A549 (cell line): Measurements from ENCODE around the gene CLIP2. TPM values are rescaled to one million over a fixed set of nuclear protein-coding genes. Genes with fewer than 3 reads are reported as not detected.
A peak's percentile ranks its signal among the peaks of the same experiment; 100 is the strongest.

Experiments
- ATAC-seq, 2 experiments: fragments of 200-7000 bp in 1 of 2; fragments of >200 bp in 1 of 2; cut with Nextera tagmentation in 1 of 2; cut with Tn5 transposase in 1 of 2; 3 replicates each; pipeline versions ENCODE4 v1.8.0 to v1.9.1; 2018 to 2020; ENCODE audit warnings: mild to moderate bottlenecking in 1 of 2, moderate library complexity in 1 of 2
- CTCF ChIA-PET: fragments of 300-600 bp; sonication (Branson Sonifier 250); formaldehyde crosslinking; extraction: SDS; loops from one replicate; lab custom pipeline; 2021; ENCODE audit warnings: antibody characterized with exemption, inconsistent platforms; lab: Yijun Ruan, JAX
- POLR2A ChIA-PET: fragments of 350-600 bp; formaldehyde crosslinking; extraction: SDS; loops from one replicate; lab custom pipeline; 2021; ENCODE audit warnings: antibody characterized with exemption, inconsistent platforms; lab: Yijun Ruan, JAX
- DNase-seq, 2 experiments: peaks; one replicate each; pipeline versions ENCODE4 v3.0.0 to v3.0.0-alpha.2; 2011 to 2016; ENCODE audit warnings: low read depth in 1 of 2, low spot score in 1 of 2
- FAIRE-seq: peaks from 2 replicates; lab custom pipeline; 2011; peaks lifted over from hg19 to GRCh38; lab: Jason Lieb, UNC
- H3K27ac ChIP-seq, 2 experiments: fragments of >200 bp; sonication (Bioruptor Twin); formaldehyde crosslinking; 3 replicates each; pipeline ENCODE4 v1.5.1; 2016 to 2017
- H3K4me1 ChIP-seq: fragments of >200 bp; sonication (Bioruptor Twin); formaldehyde crosslinking; 3 replicates; pipeline ENCODE4 v1.6.1; 2016
- H3K4me2 ChIP-seq: fragments of >200 bp; sonication (Bioruptor Twin); formaldehyde crosslinking; 3 replicates; pipeline ENCODE4 v1.6.1; 2016
- H3K4me3 ChIP-seq: fragments of >200 bp; sonication (Bioruptor Twin); formaldehyde crosslinking; 3 replicates; pipeline ENCODE4 v1.5.1; 2016
- H3K9me3 ChIP-seq: fragments of >200 bp; sonication (Bioruptor Twin); formaldehyde crosslinking; 3 replicates; pipeline ENCODE4 v1.6.1; 2016
- BHLHE40 ChIP-seq: IDR thresholded peaks from 2 replicates; pipeline ENCODE4 v1.6.1; 2012; ENCODE audit warnings: low read depth, low read length, inconsistent platforms
- CBX2 ChIP-seq: fragments of 200-600 bp; sonication (generic); IDR thresholded peaks from 2 replicates; pipeline ENCODE4 v1.6.1; 2016; ENCODE audit warnings: low read depth, mild to moderate bottlenecking, borderline replicate concordance
- CEBPB ChIP-seq, 2 experiments: fragments of >200 bp in 1 of 2; sonication (Bioruptor Twin) in 1 of 2; formaldehyde crosslinking in 1 of 2; IDR thresholded peaks; 2 replicates each; pipeline ENCODE4 v1.6.1; 2012 to 2016
- CHD2 ChIP-seq: fragments of 150-350 bp; IDR thresholded peaks from 2 replicates; pipeline ENCODE4 v1.6.1; 2014; ENCODE audit warnings: low read length; ENCODE audit not compliant: partially characterized antibody
- EHF ChIP-seq: fragments of 250-450 bp; sonication (Bioruptor Pico); IDR thresholded peaks from 2 replicates; pipeline ENCODE4 v1.5.0; 2020; ENCODE audit warnings: mild to moderate bottlenecking
- EHMT2 ChIP-seq: fragments of 200-600 bp; sonication (generic); IDR thresholded peaks from 2 replicates; pipeline ENCODE4 v1.6.1; 2016; ENCODE audit warnings: antibody characterized with exemption, low read depth, mild to moderate bottlenecking, moderate library complexity
- EP300 ChIP-seq, 2 experiments: fragments of >200 bp; sonication (Bioruptor Twin); formaldehyde crosslinking; IDR thresholded peaks; 2 replicates in 1 of 2; 3 replicates in 1 of 2; pipeline ENCODE4 v1.6.1; 2016 to 2017
- ESRRA ChIP-seq: fragments of 150-350 bp; IDR thresholded peaks from 2 replicates; pipeline ENCODE4 v1.6.1; 2014; ENCODE audit warnings: mild to moderate bottlenecking, low read length, borderline replicate concordance
- GATA3 ChIP-seq: IDR thresholded peaks from 2 replicates; pipeline ENCODE4 v1.6.1; 2012; ENCODE audit warnings: borderline replicate concordance
- HDAC2 ChIP-seq: fragments of 200-600 bp; sonication (generic); IDR thresholded peaks from 2 replicates; pipeline ENCODE4 v1.6.1; 2016
- JUN ChIP-seq, 2 experiments: fragments of >200 bp; sonication (Bioruptor Twin); formaldehyde crosslinking; IDR thresholded peaks; 2 replicates in 1 of 2; 3 replicates in 1 of 2; pipeline ENCODE4 v1.6.1; 2016 to 2017
- NPAS2 ChIP-seq: fragments of 250-450 bp; sonication (Bioruptor Pico); IDR thresholded peaks from 2 replicates; pipeline ENCODE4 v1.8.0; 2022; ENCODE audit warnings: mild to moderate bottlenecking, moderate library complexity, borderline replicate concordance
- NR3C1 ChIP-seq: fragments of >200 bp; sonication (Bioruptor Twin); formaldehyde crosslinking; IDR thresholded peaks from 3 replicates; pipeline ENCODE4 v1.6.1; 2017
- PHF8 ChIP-seq: fragments of 200-600 bp; sonication (generic); IDR thresholded peaks from 2 replicates; pipeline ENCODE4 v1.6.1; 2016; ENCODE audit warnings: low read depth, mild to moderate bottlenecking, antibody characterized with exemption, moderate library complexity, borderline replicate concordance
- RAD21 ChIP-seq, 2 experiments: fragments of >200 bp in 1 of 2; sonication (Bioruptor Twin) in 1 of 2; formaldehyde crosslinking in 1 of 2; IDR thresholded peaks in 1 of 2; conservative IDR thresholded peaks in 1 of 2; 2 replicates in 1 of 2; 3 replicates in 1 of 2; pipeline ENCODE4 v1.6.1; 2012 to 2018; ENCODE audit warnings: inconsistent platforms in 1 of 2
- WGBS: methylation state at CpG from one replicate; pipeline ENCODE4 v1.1.6; 2017; ENCODE audit errors: missing lambda C conversion rate; 5-methylcytosine and 5-hydroxymethylcytosine counted together
- polyA plus RNA-seq, 4 experiments: library from polyadenylated mRNA; depleted of rRNA in 3 of 4; stranded (reverse); fragments of >200 nt; fragmentation: RNase III in 1 of 4; extraction: RNeasy Plus Mini Kit Qiagen cat#74134 plus additional on column Dnase treatment in 1 of 4; gene quantifications; 2 replicates in 3 of 4; 3 replicates in 1 of 4; pipeline ENCODE4 v1.2.3, GENCODE V29; 2011 to 2017
- TF ChIP-seq, protein P1 (sequence below): fragments of 450-650 bp; IDR thresholded peaks from 2 replicates; pipeline ENCODE4 v1.6.1; 2014; ENCODE audit warnings: antibody characterized with exemption
- TF ChIP-seq, protein P2 (sequence below): fragments of 150-350 bp; IDR thresholded peaks from 2 replicates; pipeline ENCODE4 v1.6.1; 2014; ENCODE audit warnings: low read depth, mild to moderate bottlenecking, low read length
- TF ChIP-seq, protein P3 (sequence below): fragments of >200 bp; sonication (Bioruptor Twin); formaldehyde crosslinking; IDR thresholded peaks from 3 replicates; pipeline ENCODE4 v1.5.1; 2016
- TF ChIP-seq, protein P4 (sequence below): fragments of >200 bp; sonication (Bioruptor Twin); formaldehyde crosslinking; IDR thresholded peaks from 3 replicates; pipeline ENCODE4 v1.6.1; 2016

The CLIP2 gene
- polyA plus RNA-seq, 2 of the 4 experiments (the other 2 are of a cell fraction) = 3.7 to 17.0 TPM

DNA sequence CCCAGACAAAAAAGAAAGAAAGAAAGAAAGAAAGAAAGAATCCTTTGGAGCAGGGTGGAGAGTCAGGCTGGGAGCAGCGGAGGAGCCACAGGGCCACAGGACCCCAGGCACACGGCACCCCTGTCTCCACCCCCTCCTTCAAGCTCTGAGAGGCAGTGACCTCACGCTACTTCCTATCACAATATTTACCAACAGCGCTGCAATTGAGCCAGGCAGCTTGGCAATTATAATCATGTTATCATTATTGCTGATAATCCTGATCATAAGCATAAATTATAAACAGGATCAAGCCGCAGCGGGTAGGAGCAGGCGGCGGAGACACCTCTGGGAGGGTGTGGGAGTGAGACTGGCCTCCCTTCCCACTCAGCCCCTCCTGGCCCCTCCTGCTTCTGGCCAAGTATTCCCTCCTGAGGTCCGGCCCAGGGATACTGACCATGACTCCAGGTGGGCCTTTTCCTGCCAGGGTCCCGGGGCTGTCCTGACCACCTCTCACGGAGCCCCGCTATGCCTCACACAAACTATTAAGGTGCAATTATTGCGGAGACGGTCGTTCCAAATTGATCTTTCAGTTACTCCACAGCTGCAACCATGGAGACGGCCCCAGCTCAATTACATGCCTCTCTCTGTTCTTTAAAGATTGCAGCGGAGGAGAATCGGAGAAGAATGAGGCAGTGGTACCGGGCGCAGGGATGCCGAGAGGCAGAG, 154.5 kb downstream of the CLIP2 start:
- ChIA-PET POLR2A (no interaction called here), CTCF (interaction anchor here (1.0 to 3.1 kb wide), 3 partner anchors 26 to 123 kb away, joined by 3 to 9 read pairs (median 4); no protein-coding TSS in a partner anchor)
- 83% methylated on average over 20 of the region's 21 CpGs for WGBS

DNA sequence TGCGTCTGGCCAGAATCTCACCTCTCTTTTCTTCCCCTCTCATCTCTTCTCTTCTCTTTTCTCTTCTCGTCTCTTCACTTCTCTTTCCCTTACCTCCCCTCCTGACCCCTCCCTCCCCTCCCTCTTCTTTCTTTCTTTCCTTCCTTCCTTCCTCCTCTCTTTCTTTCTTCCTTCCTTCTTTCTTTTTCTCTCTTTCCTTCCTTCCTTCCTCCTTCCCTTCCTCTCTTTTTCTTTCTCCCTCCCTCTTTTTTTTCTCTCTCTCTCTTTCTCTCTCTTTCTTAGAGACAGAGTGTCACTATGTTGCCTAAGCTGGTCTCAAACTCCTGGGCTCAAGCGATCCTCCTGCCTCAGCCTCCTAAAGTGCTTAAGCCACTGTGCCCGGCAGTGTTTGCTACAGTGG, 159.9 kb downstream of the CLIP2 start:
- CTCF ChIA-PET = interaction anchor here (0.6 to 2.4 kb wide), 27 partner anchors 11 to 570 kb away, joined by 3 to 18 read pairs (median 4); no protein-coding TSS in a partner anchor
- Histone ChIP-seq H3K4me1 (peaks cover 5% of the 10 kb centered on the region; the same call in 1 of the 3 replicates), H3K4me2 (no peak overlapping the region), H3K9me3 (0 out of 3 replicates have a peak, but pooled peaks cover 5% of the 10 kb centered on the region), H3K27ac (peak overlapping the region; percentile 30 to 42; a peak in 3 of 6 replicates), H3K4me3 (no peak overlapping the region)
- no peak for ATAC-seq
- WGBS = 83% methylated on average over 4 of the region's 4 CpGs
- DNase-seq = no peak
- POLR2A ChIA-PET = no interaction called here
- no peak for FAIRE-seq
- TF ChIP-seq, protein P1, sequence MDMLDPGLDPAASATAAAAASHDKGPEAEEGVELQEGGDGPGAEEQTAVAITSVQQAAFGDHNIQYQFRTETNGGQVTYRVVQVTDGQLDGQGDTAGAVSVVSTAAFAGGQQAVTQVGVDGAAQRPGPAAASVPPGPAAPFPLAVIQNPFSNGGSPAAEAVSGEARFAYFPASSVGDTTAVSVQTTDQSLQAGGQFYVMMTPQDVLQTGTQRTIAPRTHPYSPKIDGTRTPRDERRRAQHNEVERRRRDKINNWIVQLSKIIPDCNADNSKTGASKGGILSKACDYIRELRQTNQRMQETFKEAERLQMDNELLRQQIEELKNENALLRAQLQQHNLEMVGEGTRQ = no peak
- TF ChIP-seq RAD21 (conservative IDR thresholded peaks at IDR 0.05 in 1 of 2, IDR thresholded peaks at IDR 0.05 in 1 of 2) (no peak), GATA3 (no peak), JUN (IDR thresholded peaks at IDR 0.05) (no peak)

More for the DNA sequence above, 154.5 kb downstream of the CLIP2 start:
- FAIRE-seq = no peak
- Histone ChIP-seq H3K4me1 (0 out of 3 replicates have a peak, but pooled peaks cover 3% of the 10 kb centered on the region), H3K4me3 (no peak overlapping the region), H3K4me2 (no peak overlapping the region), H3K9me3 (peaks cover 2% of the 10 kb centered on the region; the same call in 2 of the 3 replicates), H3K27ac (no peak overlapping the region)
- TF ChIP-seq, protein P2, sequence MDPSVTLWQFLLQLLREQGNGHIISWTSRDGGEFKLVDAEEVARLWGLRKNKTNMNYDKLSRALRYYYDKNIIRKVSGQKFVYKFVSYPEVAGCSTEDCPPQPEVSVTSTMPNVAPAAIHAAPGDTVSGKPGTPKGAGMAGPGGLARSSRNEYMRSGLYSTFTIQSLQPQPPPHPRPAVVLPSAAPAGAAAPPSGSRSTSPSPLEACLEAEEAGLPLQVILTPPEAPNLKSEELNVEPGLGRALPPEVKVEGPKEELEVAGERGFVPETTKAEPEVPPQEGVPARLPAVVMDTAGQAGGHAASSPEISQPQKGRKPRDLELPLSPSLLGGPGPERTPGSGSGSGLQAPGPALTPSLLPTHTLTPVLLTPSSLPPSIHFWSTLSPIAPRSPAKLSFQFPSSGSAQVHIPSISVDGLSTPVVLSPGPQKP = no peak
- no peak for TF ChIP-seq CBX2
- no peak for TF ChIP-seq ESRRA
- no peak for TF ChIP-seq RAD21 (conservative IDR thresholded peaks at IDR 0.05 in 1 of 2, IDR thresholded peaks at IDR 0.05 in 1 of 2)
- no peak for TF ChIP-seq NPAS2 (CRISPR knock-in tag)
- no peak for TF ChIP-seq CHD2
- TF ChIP-seq, protein P3, sequence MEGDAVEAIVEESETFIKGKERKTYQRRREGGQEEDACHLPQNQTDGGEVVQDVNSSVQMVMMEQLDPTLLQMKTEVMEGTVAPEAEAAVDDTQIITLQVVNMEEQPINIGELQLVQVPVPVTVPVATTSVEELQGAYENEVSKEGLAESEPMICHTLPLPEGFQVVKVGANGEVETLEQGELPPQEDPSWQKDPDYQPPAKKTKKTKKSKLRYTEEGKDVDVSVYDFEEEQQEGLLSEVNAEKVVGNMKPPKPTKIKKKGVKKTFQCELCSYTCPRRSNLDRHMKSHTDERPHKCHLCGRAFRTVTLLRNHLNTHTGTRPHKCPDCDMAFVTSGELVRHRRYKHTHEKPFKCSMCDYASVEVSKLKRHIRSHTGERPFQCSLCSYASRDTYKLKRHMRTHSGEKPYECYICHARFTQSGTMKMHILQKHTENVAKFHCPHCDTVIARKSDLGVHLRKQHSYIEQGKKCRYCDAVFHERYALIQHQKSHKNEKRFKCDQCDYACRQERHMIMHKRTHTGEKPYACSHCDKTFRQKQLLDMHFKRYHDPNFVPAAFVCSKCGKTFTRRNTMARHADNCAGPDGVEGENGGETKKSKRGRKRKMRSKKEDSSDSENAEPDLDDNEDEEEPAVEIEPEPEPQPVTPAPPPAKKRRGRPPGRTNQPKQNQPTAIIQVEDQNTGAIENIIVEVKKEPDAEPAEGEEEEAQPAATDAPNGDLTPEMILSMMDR = no peak
- TF ChIP-seq NR3C1 = no peak
- no peak for TF ChIP-seq CEBPB (IDR thresholded peaks at IDR 0.05)
- no peak for TF ChIP-seq PHF8
- TF ChIP-seq BHLHE40 = no peak
- TF ChIP-seq EHF (CRISPR knock-in tag) = no peak
- TF ChIP-seq, protein P4, sequence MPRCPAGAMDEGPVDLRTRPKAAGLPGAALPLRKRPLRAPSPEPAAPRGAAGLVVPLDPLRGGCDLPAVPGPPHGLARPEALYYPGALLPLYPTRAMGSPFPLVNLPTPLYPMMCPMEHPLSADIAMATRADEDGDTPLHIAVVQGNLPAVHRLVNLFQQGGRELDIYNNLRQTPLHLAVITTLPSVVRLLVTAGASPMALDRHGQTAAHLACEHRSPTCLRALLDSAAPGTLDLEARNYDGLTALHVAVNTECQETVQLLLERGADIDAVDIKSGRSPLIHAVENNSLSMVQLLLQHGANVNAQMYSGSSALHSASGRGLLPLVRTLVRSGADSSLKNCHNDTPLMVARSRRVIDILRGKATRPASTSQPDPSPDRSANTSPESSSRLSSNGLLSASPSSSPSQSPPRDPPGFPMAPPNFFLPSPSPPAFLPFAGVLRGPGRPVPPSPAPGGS = no peak
- no peak for TF ChIP-seq EP300 (IDR thresholded peaks at IDR 0.05)
- no peak for TF ChIP-seq HDAC2
- TF ChIP-seq EHMT2 = no peak
- no peak for DNase-seq
- no peak; a peak in 1 of 6 replicates for ATAC-seq
